Thymus (tissue), 11 donors: ENCODE measurements around the gene XPO4. TPM values are rescaled to one million over a fixed set of nuclear protein-coding genes. Genes with fewer than 3 reads are reported as not detected.
"Not testable (repeated sequence)": the region's sequence is repeated elsewhere in the genome, so short reads cannot be mapped to it uniquely, and the experiment has no call there.

ENCODE experiments used
- DNase-seq, 9 donors: peaks; one replicate each; pipeline ENCODE4 v3.0.0-alpha.2; 2013; ENCODE audit warnings: low spot score in 9 of 9, low read depth in 6 of 9, missing footprints in 1 of 9
- H3K27ac ChIP-seq, 2 donors: one replicate each; pipeline ENCODE4 v1.5.1; 2013; ENCODE audit warnings: control low read depth in 1 of 2, low read depth in 1 of 2, low read length in 1 of 2, mild to moderate bottlenecking in 1 of 2, moderate library complexity in 1 of 2
- H3K27me3 ChIP-seq, 2 donors: one replicate each; pipeline ENCODE4 v1.5.1; 2013; ENCODE audit warnings: low read length in 1 of 2; ENCODE audit not compliant: control insufficient read depth in 2 of 2, insufficient read depth in 1 of 2
- H3K36me3 ChIP-seq, 2 donors: one replicate each; pipeline ENCODE4 v1.5.1; 2013; ENCODE audit warnings: low read length in 1 of 2, mild to moderate bottlenecking in 1 of 2, moderate library complexity in 1 of 2; ENCODE audit not compliant: control insufficient read depth in 2 of 2, insufficient read depth in 2 of 2
- H3K4me1 ChIP-seq, 2 donors: one replicate each; pipeline ENCODE4 v1.5.1; 2013; ENCODE audit warnings: low read length in 2 of 2; ENCODE audit not compliant: control insufficient read depth in 2 of 2, insufficient read depth in 2 of 2
- H3K4me3 ChIP-seq, 2 donors: one replicate each; pipeline ENCODE4 v1.5.1; 2013; ENCODE audit warnings: low read length in 2 of 2, control low read depth in 1 of 2, mild to moderate bottlenecking in 1 of 2
- H3K9me3 ChIP-seq, 2 donors: one replicate each; pipeline ENCODE4 v1.5.1; 2013; ENCODE audit warnings: low read length in 1 of 2, mild to moderate bottlenecking in 1 of 2; ENCODE audit not compliant: control insufficient read depth in 2 of 2, insufficient read depth in 1 of 2
- WGBS: extraction: QIAGEN DNeasy Blood & Tissue Kit; methylation state at CpG from one replicate; pipeline ENCODE4 v1.1.7; 2013; 5-methylcytosine and 5-hydroxymethylcytosine counted together
- polyA plus RNA-seq: library from polyadenylated mRNA; stranded (reverse); fragments of 200-250 nt; gene quantifications from one replicate; pipeline ENCODE4 v1.2.3, GENCODE V29; 2013
- total RNA-seq: library from RNA; stranded (reverse); fragments of 120-200 nt; gene quantifications from one replicate; pipeline ENCODE4 v1.2.4, GENCODE V29; 2013
- donor health status: healthy.

XPO4 gene
- total and polyA plus RNA-seq, 2 donors, result 4.9 to 13.2 TPM

GRCh38 chr13:20874439-20874838 lies 28.1 kb downstream of the XPO4 start:
- H3K4me3 ChIP-seq, DNase-seq, H3K9me3 ChIP-seq, H3K27me3 ChIP-seq, H3K4me1 ChIP-seq, H3K27ac ChIP-seq, H3K36me3 ChIP-seq: not testable (repeated sequence)
- WGBS, result 94% methylated on average over 8 of the region's 8 CpGs

DNA sequence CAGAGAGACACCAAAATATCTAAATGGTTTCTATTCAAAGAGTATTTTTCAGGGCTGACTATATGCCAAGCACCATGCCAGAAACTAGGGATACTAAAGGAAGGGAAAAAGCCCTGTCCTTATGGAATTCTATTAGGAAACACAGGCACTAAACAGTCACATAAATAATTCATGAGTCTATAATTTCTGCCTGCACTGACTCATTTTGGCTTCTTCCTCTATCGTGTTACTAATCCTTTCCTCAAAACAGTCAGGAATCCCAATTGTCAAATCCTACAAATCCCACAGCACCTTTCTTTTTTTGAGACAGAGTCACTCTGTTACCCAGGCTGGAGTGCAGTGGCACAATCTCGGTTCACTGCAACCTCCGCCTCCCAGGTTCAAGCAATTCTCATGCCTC lies 29.2 kb downstream of the XPO4 start:
- WGBS, result 93% methylated on average over 3 of the region's 3 CpGs
- Histone ChIP-seq H3K9me3 (peaks cover 0 to 4% of the 10 kb centered on the region in 2 donors), H3K27me3 (no peaks in the 10 kb centered on the region), H3K4me3 (no peak overlapping the region), H3K4me1 (no peaks in the 10 kb centered on the region), H3K27ac (no peak overlapping the region), H3K36me3 (no peaks in the 10 kb centered on the region)
- no peak for DNase-seq

DNA sequence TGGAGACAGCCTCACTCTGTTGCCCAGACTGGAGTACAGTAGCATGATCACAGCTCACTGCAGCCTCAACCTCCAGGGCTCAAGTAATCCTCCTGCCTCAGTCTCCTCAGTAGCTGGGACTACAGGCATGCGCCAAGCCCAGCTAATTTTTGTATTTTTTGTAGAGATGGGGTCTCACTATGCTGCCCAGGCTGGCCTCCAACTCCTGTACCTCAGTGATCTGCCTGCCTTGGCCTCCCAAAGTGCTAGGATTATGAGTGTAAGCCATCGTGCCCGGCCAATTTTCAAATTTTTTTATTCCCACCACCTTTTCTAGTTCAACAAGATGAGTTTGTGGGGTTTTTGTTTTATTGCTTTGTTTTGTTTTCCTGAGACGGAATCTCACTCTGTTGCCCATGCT lies 31.7 kb downstream of the XPO4 start:
- no peaks in the 10 kb centered on the region for H3K4me1 ChIP-seq
- no peak overlapping the region for H3K4me3 ChIP-seq
- H3K27me3 ChIP-seq, result no peaks in the 10 kb centered on the region
- DNase-seq, result no peak
- H3K27ac ChIP-seq, result no peak overlapping the region
- 98% methylated on average over 4 of the region's 4 CpGs for WGBS
- no peaks in the 10 kb centered on the region for H3K9me3 ChIP-seq
- no peaks in the 10 kb centered on the region for H3K36me3 ChIP-seq

DNA sequence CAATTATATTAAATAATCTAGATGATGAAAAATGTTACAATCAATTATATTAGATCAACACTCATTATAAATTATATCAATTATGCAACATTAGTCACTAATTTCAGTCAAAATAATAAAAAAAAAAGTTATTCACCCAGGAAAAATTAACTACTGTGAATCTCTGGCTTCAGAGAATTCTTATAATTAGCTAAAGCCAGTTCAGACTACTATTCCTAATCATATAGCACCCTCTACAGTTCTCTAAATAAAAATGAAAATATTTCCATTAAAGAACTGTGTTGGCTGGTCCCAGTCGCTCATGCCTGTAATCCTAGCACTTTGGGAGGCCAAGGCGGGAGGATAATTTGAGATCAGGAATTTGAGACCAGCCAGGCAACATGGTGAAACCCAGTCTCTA lies 33.0 kb downstream of the XPO4 start:
- no peaks in the 10 kb centered on the region for H3K9me3 ChIP-seq
- no peak overlapping the region for H3K4me3 ChIP-seq
- 93% methylated on average over 2 of the region's 2 CpGs for WGBS
- H3K27ac ChIP-seq, result no peak overlapping the region
- DNase-seq, result no peak
- H3K36me3 ChIP-seq, result no peaks in the 10 kb centered on the region
- no peaks in the 10 kb centered on the region for H3K27me3 ChIP-seq
- H3K4me1 ChIP-seq, result no peaks in the 10 kb centered on the region

DNA sequence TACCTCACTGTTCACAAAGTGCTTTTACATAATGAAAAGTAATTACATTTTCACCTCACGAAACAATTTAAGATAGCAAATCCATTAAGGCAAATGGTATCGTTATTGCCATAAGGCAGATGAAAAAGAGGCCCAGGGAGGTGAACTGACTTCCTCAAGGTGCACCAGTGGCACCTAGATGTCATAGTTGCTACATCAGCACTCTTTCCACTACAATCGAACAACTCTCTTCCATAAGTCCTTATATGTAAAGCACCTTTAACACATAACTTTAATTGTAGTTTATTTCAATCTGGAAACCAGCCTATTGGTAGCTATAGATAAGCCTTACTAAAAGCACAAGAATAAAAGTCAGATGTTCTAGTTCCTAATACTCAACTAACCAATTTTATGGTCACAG lies 35.1 kb downstream of the XPO4 start:
- peaks cover 0 to 3% of the 10 kb centered on the region in 2 donors for H3K36me3 ChIP-seq
- WGBS, result 99% methylated on average over 3 of the region's 3 CpGs
- no peak overlapping the region for H3K4me3 ChIP-seq
- DNase-seq, result no peak
- H3K27me3 ChIP-seq, result no peaks in the 10 kb centered on the region
- H3K4me1 ChIP-seq, result no peaks in the 10 kb centered on the region
- H3K27ac ChIP-seq, result no peak overlapping the region
- H3K9me3 ChIP-seq, result no peaks in the 10 kb centered on the region

DNA sequence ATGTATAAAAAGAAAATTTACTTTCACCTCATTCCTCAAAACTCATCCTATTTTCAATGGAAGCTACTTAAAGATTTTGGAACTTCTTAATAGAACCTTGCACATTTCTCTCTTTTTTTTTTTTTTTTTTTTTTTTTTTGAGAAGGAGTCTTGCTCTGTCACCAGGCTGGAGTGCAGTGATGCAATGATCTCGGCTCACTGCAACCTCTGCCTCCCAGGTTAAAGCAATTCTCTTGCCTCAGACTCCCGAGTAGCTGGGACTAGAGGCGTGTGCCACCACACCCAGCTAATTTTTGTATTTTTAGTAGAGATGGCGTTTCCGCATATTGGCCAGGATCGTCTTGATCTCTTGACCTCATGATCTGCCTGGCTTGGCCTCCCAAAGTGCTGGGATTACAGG lies 40.9 kb downstream of the XPO4 start:
- not testable (repeated sequence) for H3K27me3 ChIP-seq, H3K4me3 ChIP-seq, H3K9me3 ChIP-seq, H3K36me3 ChIP-seq, H3K27ac ChIP-seq, DNase-seq, H3K4me1 ChIP-seq
- WGBS, result 99% methylated on average over 6 of the region's 6 CpGs

GRCh38 chr13:20860844-20861243 lies 41.7 kb downstream of the XPO4 start:
- Histone ChIP-seq H3K4me1 (no peaks in the 10 kb centered on the region), H3K9me3 (no peaks in the 10 kb centered on the region), H3K36me3 (peaks cover 5 to 9% of the 10 kb centered on the region in 2 donors), H3K4me3 (no peak overlapping the region), H3K27ac (no peak overlapping the region), H3K27me3 (no peaks in the 10 kb centered on the region)
- DNase-seq, result no peak

DNA sequence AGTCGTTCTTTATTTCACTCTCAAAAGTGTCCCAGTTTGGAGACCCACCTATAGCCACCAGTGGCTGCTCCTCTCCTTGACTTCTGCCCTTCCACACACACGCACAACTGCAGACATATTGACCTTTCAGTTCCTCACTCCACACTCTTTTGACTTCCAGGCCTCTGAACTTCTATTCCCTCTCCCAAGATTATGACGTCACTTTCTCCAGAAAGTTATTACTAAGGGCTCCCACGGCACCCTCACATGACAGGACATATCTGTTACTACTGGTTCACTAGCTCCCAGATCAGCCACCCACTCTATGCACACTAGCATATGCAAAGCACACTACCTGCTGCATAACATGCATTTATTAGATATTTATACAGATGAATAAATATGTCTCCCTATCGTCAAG lies 45.9 kb downstream of the XPO4 start:
- Histone ChIP-seq H3K27ac (no peak overlapping the region), H3K9me3 (no peaks in the 10 kb centered on the region), H3K4me3 (no peak overlapping the region), H3K27me3 (no peaks in the 10 kb centered on the region), H3K4me1 (no peaks in the 10 kb centered on the region), H3K36me3 (peaks cover 3 to 12% of the 10 kb centered on the region in 2 donors)
- WGBS, result 98% methylated on average over 5 of the region's 5 CpGs
- DNase-seq, result no peak

- DNase-seq, result no peak
- WGBS, result 98% methylated on average over 4 of the region's 4 CpGs
These were observed 50.6 kb downstream of the XPO4 start for GRCh38 chr13:20851844-20852402.

GRCh38 chr13:20848944-20849343 lies 53.6 kb downstream of the XPO4 start:
- no peak for DNase-seq
- Histone ChIP-seq H3K9me3 (no peaks in the 10 kb centered on the region), H3K27ac (no peak overlapping the region), H3K27me3 (no peaks in the 10 kb centered on the region), H3K4me1 (no peaks in the 10 kb centered on the region), H3K36me3 (peaks cover 0 to 10% of the 10 kb centered on the region in 2 donors), H3K4me3 (no peak overlapping the region)
- WGBS, result 93% methylated on average over 1 of the region's 1 CpG

More at GRCh38 chr13:20851844-20852402, 50.6 kb downstream of the XPO4 start:
- H3K27ac ChIP-seq, result no peak overlapping the region
- H3K36me3 ChIP-seq, result peaks cover 0 to 13% of the 10 kb centered on the region in 2 donors
- H3K9me3 ChIP-seq, result no peaks in the 10 kb centered on the region
- H3K4me1 ChIP-seq, result no peaks in the 10 kb centered on the region
- H3K27me3 ChIP-seq, result no peaks in the 10 kb centered on the region
- H3K4me3 ChIP-seq, result no peak overlapping the region
